Parathyroid adenoma (tissue), 2 donors: ENCODE results near the gene SUB1.
A peak's percentile ranks its signal among the peaks of the same experiment; 100 is the strongest.

Experiments
- H2AFZ ChIP-seq: fragments of 300-600 bp; sonication (generic); one replicate; pipeline ENCODE4 v1.7.0; 2017; ENCODE audit warnings: antibody characterized with exemption, mild to moderate bottlenecking
- H3K27ac ChIP-seq: fragments of 300-600 bp; sonication (generic); one replicate; pipeline ENCODE4 v1.7.0; 2017
- H3K27me3 ChIP-seq: fragments of 300-600 bp; sonication (generic); one replicate; pipeline ENCODE4 v1.7.0; 2017; ENCODE audit warnings: low read length; ENCODE audit not compliant: control insufficient read depth, insufficient read depth
- H3K36me3 ChIP-seq: fragments of 300-600 bp; sonication (generic); one replicate; pipeline ENCODE4 v1.7.0; 2017; ENCODE audit warnings: low read length; ENCODE audit not compliant: control insufficient read depth, insufficient read depth
- H3K4me1 ChIP-seq: fragments of 300-600 bp; sonication (generic); one replicate; pipeline ENCODE4 v1.7.0; 2017; ENCODE audit warnings: control low read depth
- H3K4me2 ChIP-seq: fragments of 300-600 bp; sonication (generic); one replicate; pipeline ENCODE4 v1.7.0; 2017; ENCODE audit warnings: low read length
- H3K4me3 ChIP-seq: fragments of 300-600 bp; sonication (generic); one replicate; pipeline ENCODE4 v1.7.0; 2017; ENCODE audit warnings: low read depth, low read length
- H3K79me2 ChIP-seq: fragments of 300-600 bp; sonication (generic); one replicate; pipeline ENCODE4 v1.7.0; 2017; ENCODE audit warnings: control low read depth
- H3K9ac ChIP-seq: fragments of 300-600 bp; sonication (generic); one replicate; pipeline ENCODE4 v1.7.0; 2017; ENCODE audit warnings: mild to moderate bottlenecking
- H3K9me3 ChIP-seq: fragments of 300-600 bp; sonication (generic); one replicate; pipeline ENCODE4 v1.7.0; 2017; ENCODE audit warnings: low read length; ENCODE audit not compliant: control insufficient read depth
- TF ChIP-seq, protein P1 (sequence below): fragments of 300-600 bp; sonication (generic); IDR thresholded peaks from one replicate; pipeline ENCODE4 v1.7.0; 2017; ENCODE audit warnings: antibody characterized with exemption, mild to moderate bottlenecking
- donor health status: primary hyperparathyroidism.

SUB1 gene

DNA sequence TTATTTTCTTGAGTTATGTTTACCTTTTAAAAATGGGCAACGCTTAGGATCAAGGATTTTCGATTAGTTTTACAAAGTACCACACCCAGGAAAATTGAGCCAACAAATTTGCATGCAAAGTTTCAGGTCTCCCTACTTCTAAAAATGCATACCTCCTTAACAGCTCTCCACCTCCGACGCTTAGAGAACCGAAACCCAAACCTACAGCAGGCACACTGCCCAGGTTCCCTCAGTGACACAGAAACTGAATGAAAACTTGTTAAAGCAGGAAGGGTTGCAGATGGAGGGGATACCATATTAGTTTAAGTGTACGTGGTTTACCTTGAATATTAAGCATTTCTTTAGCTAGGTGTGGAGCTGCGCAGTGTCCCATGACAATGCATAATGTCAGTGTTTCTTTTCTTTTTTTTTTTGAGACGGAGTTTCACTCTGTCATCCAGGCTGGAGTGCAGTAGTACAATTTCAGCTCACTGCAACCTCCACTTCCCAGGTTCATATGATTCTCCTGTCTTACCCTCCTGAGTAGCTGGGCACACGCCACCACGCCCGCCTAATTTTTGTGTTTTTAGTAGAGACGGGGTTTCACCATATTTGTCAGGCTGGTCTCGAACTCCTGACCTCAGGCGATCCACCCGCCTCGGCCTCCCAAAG, 1.6 kb upstream of the SUB1 start:
- Histone ChIP-seq H3K9me3 (no peaks in the 10 kb centered on the region), H3K79me2 (peaks cover 10% of the 10 kb centered on the region), H3K4me2 (no peak overlapping the region), H3K27ac (no peak overlapping the region), H3K4me3 (no peak overlapping the region), H2AFZ (no peak overlapping the region), H3K27me3 (no peaks in the 10 kb centered on the region), H3K36me3 (no peaks in the 10 kb centered on the region), H3K4me1 (peaks cover 4% of the 10 kb centered on the region), H3K9ac (no peak overlapping the region)
- TF ChIP-seq, protein P1, sequence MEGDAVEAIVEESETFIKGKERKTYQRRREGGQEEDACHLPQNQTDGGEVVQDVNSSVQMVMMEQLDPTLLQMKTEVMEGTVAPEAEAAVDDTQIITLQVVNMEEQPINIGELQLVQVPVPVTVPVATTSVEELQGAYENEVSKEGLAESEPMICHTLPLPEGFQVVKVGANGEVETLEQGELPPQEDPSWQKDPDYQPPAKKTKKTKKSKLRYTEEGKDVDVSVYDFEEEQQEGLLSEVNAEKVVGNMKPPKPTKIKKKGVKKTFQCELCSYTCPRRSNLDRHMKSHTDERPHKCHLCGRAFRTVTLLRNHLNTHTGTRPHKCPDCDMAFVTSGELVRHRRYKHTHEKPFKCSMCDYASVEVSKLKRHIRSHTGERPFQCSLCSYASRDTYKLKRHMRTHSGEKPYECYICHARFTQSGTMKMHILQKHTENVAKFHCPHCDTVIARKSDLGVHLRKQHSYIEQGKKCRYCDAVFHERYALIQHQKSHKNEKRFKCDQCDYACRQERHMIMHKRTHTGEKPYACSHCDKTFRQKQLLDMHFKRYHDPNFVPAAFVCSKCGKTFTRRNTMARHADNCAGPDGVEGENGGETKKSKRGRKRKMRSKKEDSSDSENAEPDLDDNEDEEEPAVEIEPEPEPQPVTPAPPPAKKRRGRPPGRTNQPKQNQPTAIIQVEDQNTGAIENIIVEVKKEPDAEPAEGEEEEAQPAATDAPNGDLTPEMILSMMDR = no peak

DNA sequence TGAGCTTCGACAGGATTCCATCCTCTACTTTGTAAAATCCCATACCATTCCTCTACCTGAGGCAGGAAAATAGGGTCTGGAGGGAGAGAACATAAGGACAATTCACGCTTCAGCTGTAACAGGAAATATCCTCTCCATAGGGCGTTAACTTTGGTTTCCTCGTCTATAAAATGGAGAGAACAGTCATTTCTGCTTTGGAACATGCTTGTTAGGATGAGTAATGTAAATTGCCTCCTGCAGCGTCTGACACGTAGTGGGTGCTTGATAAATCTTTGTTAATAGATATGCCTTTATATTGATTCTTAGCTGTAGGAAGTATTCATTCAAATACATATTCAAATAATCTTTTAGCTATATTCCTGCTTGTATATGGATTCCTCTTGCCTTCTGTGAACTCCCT, 711 bp upstream of the SUB1 start:
- TF ChIP-seq, protein P1 = no peak
- Histone ChIP-seq H3K4me3 (peak overlapping the region; percentile 97), H3K9ac (no peak overlapping the region), H3K79me2 (peaks cover 10% of the 10 kb centered on the region), H3K36me3 (no peaks in the 10 kb centered on the region), H2AFZ (peak overlapping the region; percentile 100), H3K4me1 (peaks cover 4% of the 10 kb centered on the region), H3K27ac (peak overlapping the region; percentile 100), H3K4me2 (no peak overlapping the region), H3K9me3 (no peaks in the 10 kb centered on the region), H3K27me3 (no peaks in the 10 kb centered on the region)

DNA sequence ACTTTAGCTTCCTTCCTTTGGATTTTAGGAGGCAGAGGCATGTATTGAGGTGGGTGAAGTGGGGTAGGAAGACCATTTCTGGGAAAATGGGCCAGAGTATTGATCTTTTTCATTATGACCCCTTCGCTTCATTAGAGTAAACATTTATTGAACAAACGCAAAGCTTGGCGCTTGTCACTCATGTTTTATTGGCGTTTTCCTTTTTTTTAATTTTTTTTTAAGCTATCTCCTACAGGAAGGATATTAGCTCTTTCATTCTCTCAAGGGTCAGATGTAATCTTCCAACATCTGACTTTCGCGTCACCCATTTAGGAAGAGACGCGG, 273 bp upstream of the SUB1 start:
- Histone ChIP-seq H2AFZ (peak overlapping the region; percentile 100), H3K36me3 (no peaks in the 10 kb centered on the region), H3K79me2 (peaks cover 10% of the 10 kb centered on the region), H3K9me3 (no peaks in the 10 kb centered on the region), H3K4me1 (peaks cover 4% of the 10 kb centered on the region), H3K4me3 (peak overlapping the region; percentile 97), H3K27ac (peak overlapping the region; percentile 100), H3K9ac (no peak overlapping the region), H3K27me3 (no peaks in the 10 kb centered on the region), H3K4me2 (peak overlapping the region; percentile 81)
- TF ChIP-seq, protein P1 = no peak

DNA sequence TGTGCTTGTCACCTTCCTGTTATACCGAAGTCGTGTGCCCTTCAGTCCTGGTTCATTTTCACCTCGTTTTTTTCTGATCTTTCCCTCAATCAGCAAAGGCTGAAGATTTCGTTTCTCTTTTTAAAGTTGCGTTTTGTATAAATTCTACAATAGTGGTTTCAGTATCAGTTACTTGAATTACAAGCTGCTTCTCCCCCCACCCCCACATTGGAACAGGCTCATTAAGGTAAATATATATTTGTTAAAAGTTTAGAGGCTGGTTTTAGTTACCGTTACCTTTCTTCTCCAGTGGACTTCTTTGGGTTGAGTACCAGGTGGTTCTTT, 881 bp downstream of the SUB1 start:
- Histone ChIP-seq H3K4me1 (peaks cover 4% of the 10 kb centered on the region), H3K27ac (peak overlapping the region; percentile 100), H3K79me2 (peaks cover 13% of the 10 kb centered on the region), H3K4me3 (peak overlapping the region; percentile 97), H3K9me3 (no peaks in the 10 kb centered on the region), H3K27me3 (no peaks in the 10 kb centered on the region), H3K9ac (peak overlapping the region; percentile 100), H3K36me3 (no peaks in the 10 kb centered on the region), H2AFZ (peak overlapping the region; percentile 100), H3K4me2 (peak overlapping the region; percentile 81)
- TF ChIP-seq, protein P1 = no peak

DNA sequence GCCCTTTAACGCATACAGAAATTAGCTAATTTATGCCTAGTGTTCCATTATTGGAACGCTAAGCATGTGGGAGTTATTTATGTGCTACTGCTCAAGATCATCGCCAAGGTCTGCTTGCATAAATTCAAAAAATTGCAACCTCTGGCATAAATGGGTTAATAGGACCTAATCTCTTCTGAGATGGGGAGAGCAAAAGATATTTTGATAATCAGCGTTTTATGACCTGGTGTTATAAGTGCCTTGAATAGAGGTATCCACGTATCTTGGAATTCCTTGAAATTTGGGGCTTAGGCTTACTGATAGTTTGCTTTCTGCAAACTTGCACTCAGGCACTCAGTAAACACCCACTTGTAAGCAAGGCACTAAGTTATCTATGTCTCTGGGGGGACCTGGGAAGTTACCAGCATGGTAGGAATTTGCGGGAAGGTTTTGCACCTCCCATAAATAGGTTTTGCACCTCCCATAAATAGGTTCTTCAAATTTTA, 1.8 kb downstream of the SUB1 start:
- Histone ChIP-seq H3K27me3 (no peaks in the 10 kb centered on the region), H3K36me3 (no peaks in the 10 kb centered on the region), H2AFZ (no peak overlapping the region), H3K79me2 (peaks cover 18% of the 10 kb centered on the region), H3K27ac (no peak overlapping the region), H3K4me2 (peak overlapping the region; percentile 81), H3K9ac (no peak overlapping the region), H3K4me3 (peak overlapping the region; percentile 97), H3K9me3 (no peaks in the 10 kb centered on the region), H3K4me1 (peaks cover 4% of the 10 kb centered on the region)
- TF ChIP-seq, protein P1 = no peak
